ENCODE data around the gene FHAD1.

FHAD1 gene

DNA sequence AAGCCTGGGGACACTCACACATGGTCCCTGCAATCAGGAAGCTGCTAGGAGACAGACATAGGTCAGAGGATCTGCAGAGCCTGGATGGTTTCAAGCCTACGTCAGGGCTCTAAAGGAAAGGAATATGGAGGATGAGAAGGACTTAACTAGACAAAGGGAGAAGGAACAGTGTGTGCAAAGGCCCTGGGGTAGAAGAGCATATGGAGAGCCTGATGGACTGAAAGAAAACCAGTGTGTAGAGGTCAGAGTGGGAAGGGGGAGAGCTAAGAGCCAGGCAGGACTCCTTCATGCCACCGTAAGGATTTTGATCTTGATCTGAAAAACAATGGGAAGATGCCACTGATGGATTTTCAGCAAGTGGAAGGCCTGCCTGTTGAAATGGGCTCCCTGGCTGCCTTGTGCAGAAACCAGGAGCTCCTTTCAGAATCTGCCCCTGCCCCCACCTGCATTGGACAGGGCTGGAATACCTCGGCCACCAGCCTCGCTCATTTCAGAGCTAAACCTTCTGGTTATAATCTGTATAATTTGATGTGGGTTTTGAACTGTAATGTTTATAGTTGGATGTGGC, 8.6 kb downstream of the FHAD1 start:
- H3K36me3 ChIP-seq (replicated peaks), result no peaks in the 10 kb centered on the region
- no peak overlapping the region for H3K4me3 ChIP-seq (ENCODE audit: low read depth, low read length)
- in situ Hi-C loops (cut with HindIII; ENCODE audit: low pct_ligation_motif_present, low sequenced_read_pairs), result no loop called here
- H3K27me3 ChIP-seq (replicated peaks), result no peaks in the 10 kb centered on the region
- TF ChIP-seq, protein P1, sequence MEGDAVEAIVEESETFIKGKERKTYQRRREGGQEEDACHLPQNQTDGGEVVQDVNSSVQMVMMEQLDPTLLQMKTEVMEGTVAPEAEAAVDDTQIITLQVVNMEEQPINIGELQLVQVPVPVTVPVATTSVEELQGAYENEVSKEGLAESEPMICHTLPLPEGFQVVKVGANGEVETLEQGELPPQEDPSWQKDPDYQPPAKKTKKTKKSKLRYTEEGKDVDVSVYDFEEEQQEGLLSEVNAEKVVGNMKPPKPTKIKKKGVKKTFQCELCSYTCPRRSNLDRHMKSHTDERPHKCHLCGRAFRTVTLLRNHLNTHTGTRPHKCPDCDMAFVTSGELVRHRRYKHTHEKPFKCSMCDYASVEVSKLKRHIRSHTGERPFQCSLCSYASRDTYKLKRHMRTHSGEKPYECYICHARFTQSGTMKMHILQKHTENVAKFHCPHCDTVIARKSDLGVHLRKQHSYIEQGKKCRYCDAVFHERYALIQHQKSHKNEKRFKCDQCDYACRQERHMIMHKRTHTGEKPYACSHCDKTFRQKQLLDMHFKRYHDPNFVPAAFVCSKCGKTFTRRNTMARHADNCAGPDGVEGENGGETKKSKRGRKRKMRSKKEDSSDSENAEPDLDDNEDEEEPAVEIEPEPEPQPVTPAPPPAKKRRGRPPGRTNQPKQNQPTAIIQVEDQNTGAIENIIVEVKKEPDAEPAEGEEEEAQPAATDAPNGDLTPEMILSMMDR (IDR thresholded peaks at IDR 0.05; ENCODE audit: low read depth, low read length, missing control alignments), result no peak
- no peak for DNase-seq
- no peak overlapping the region for H3K27ac ChIP-seq

DNA sequence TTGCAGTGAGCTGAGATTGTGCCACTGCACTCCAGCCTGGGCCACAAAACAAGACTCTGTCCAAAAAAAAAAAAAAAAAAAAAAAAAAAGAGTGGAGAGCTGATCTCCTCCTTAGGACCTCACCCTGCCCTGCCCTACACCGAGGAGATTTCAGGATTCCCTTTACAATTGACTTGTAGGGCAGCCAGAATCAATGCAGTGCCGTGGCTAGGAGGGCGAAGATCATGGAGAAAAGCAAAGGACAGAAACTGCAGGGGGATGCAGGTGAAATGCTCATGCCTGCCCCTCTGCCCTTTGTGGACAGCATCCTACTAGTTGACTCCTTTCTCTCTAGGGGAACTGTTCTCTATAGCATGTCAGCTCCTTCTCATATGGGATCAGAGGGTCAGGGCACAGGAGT, 9.6 kb downstream of the FHAD1 start:
- in situ Hi-C loops (cut with HindIII; ENCODE audit: low pct_ligation_motif_present, low sequenced_read_pairs), result no loop called here
- Histone ChIP-seq H3K36me3 (replicated peaks) (no peaks in the 10 kb centered on the region), H3K4me3 (ENCODE audit: low read depth, low read length) (no peak overlapping the region), H3K27ac (no peak overlapping the region), H3K27me3 (replicated peaks) (no peaks in the 10 kb centered on the region)
- TF ChIP-seq, protein P1 (IDR thresholded peaks at IDR 0.05; ENCODE audit: low read depth, low read length, missing control alignments), result no peak
- DNase-seq, result no peak

DNA sequence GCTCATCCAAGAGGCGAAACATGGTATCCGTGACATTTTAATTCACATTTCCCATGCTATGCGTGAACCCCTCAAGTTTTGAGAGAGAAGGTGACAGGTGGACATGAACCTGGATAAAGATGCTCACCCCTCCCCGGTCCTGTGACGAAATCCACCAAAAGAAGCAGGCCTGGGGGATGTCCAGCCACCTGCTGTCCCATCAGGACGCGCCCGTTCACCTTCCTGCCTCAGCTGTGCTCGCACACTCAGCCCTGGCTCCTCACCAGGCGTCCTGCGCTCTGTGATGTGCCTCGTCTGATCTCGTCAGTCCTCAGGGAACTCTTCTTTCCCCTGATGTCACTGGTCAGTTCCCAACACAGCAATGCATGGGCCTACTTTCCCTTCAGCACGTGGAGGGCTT, 10.3 kb downstream of the FHAD1 start:
- H3K4me3 ChIP-seq (ENCODE audit: low read depth, low read length), result no peak overlapping the region
- H3K36me3 ChIP-seq (replicated peaks), result no peaks in the 10 kb centered on the region
- no peak overlapping the region for H3K27ac ChIP-seq
- no peaks in the 10 kb centered on the region for H3K27me3 ChIP-seq (replicated peaks)
- DNase-seq, result no peak
- in situ Hi-C loops (cut with HindIII; ENCODE audit: low pct_ligation_motif_present, low sequenced_read_pairs), result no loop called here
- TF ChIP-seq, protein P1 (IDR thresholded peaks at IDR 0.05; ENCODE audit: low read depth, low read length, missing control alignments), result no peak

DNA sequence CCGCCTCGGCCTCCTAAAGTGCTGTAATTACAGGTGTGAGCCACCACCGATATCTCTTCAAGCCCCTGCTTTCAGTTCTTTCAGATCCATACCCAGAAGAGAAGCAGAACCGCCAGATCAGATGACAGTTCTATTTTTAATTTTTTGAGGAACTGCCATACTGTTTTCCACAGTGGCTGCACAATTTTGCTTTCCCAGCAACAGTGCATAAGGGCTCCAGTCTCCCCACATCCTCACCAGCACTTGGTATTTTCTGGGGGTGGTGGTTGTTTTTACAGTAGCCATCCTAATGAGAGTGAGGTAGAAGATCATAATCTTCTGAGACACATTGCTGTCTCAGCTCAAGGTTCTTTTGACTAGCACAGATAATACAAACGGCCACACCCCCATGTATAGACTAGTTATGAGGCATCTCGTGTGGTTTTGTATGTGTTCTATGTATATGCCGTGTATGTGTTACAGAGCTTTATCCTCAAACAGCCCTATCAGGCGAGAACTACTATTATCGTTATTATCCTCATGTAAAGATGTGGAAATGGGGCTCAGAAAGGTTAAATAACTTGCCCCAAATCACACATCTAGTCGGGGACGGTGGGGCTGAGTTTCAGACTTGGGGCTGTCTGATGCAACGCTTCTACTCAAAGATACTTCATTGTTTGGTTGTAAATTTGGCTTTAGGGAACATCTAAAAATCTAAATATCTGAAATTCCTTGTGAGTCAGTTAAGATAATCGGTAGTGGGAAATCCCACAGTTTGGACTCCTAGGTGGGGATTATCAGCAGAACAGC, 12.0 kb downstream of the FHAD1 start:
- in situ Hi-C loops (cut with HindIII; ENCODE audit: low pct_ligation_motif_present, low sequenced_read_pairs), result no loop called here
- Histone ChIP-seq H3K27ac (no peak overlapping the region), H3K27me3 (replicated peaks) (no peaks in the 10 kb centered on the region), H3K36me3 (replicated peaks) (no peaks in the 10 kb centered on the region), H3K4me3 (ENCODE audit: low read depth, low read length) (no peak overlapping the region)
- TF ChIP-seq, protein P1 (IDR thresholded peaks at IDR 0.05; ENCODE audit: low read depth, low read length, missing control alignments), result no peak
- DNase-seq, result no peak

DNA sequence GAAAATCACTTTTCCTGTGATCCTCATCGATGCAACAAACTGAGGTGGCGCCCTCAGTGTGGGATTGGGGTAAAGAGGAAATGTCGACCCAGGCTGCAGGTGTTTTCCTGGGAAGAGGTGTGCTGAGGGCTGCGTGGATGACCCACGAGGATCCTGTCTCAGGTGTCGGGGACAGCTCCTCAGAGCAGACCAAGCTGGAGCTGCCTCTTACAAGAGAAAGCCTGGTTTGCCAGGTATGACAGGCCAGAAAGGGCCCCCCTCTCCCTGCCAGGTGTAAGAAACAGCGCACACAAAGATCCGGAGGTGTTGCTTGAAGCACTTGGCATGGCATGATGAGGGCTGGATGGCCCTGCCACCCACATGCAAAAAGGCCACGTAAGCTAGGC, 12.6 kb downstream of the FHAD1 start:
- TF ChIP-seq, protein P1 (IDR thresholded peaks at IDR 0.05; ENCODE audit: low read depth, low read length, missing control alignments), result no peak
- Histone ChIP-seq H3K27ac (no peak overlapping the region), H3K4me3 (ENCODE audit: low read depth, low read length) (no peak overlapping the region), H3K27me3 (replicated peaks) (no peaks in the 10 kb centered on the region), H3K36me3 (replicated peaks) (no peaks in the 10 kb centered on the region)
- in situ Hi-C loops (cut with HindIII; ENCODE audit: low pct_ligation_motif_present, low sequenced_read_pairs), result no loop called here
- no peak for DNase-seq
